Natural killer cell (primary cell): ENCODE results near the gene IFT27. TPM values are rescaled to one million over a fixed set of nuclear protein-coding genes. Genes with fewer than 3 reads are reported as not detected.

Experiments used
- ATAC-seq, 3 donors: fragments of 150-1000 bp in 2 of 3; fragments of 200-7000 bp in 1 of 3; cut with Tn5 transposase; 1 replicate in 1 of 3; 2 replicates in 2 of 3; pipeline ENCODE4 v1.10.0; 2021; ENCODE audit warnings: mild to moderate bottlenecking in 2 of 3, moderate library complexity in 2 of 3
- DNase-seq, 2 donors: peaks; one replicate each; pipeline versions ENCODE4 v3.0.0 to v3.0.0-alpha.2; 2013 to 2021; ENCODE audit warnings: mixed read lengths in 1 of 2
- H3K27ac ChIP-seq: one replicate; pipeline ENCODE4 v1.5.1; 2013; ENCODE audit warnings: mild to moderate bottlenecking, low read length
- H3K27me3 ChIP-seq: one replicate; pipeline ENCODE4 v1.6.1; 2013; ENCODE audit warnings: low read length; ENCODE audit not compliant: control insufficient read depth, insufficient read depth
- H3K36me3 ChIP-seq: one replicate; pipeline ENCODE4 v1.6.1; 2013; ENCODE audit warnings: low read length; ENCODE audit not compliant: control insufficient read depth, insufficient read depth
- H3K4me1 ChIP-seq: one replicate; pipeline ENCODE4 v1.6.1; 2013; ENCODE audit warnings: low read length; ENCODE audit not compliant: control insufficient read depth, insufficient read depth
- H3K4me3 ChIP-seq: one replicate; pipeline ENCODE4 v1.5.1; 2013; ENCODE audit warnings: low read length
- H3K9me3 ChIP-seq: one replicate; pipeline ENCODE4 v1.6.1; 2013; ENCODE audit warnings: low read length; ENCODE audit not compliant: control insufficient read depth, insufficient read depth
- H3K27ac Mint-ChIP-seq, 2 donors: one replicate each; pipeline ENCODE4 v1.8.0; 2022; ENCODE audit warnings: mild to moderate bottlenecking in 2 of 2, mixed read lengths in 2 of 2, moderate library complexity in 1 of 2
- H3K27me3 Mint-ChIP-seq, 2 donors: one replicate each; pipeline ENCODE4 v1.8.0; 2022; ENCODE audit warnings: low read depth in 2 of 2, mixed read lengths in 2 of 2
- H3K36me3 Mint-ChIP-seq: one replicate; pipeline ENCODE4 v1.8.0; 2022; ENCODE audit warnings: mixed read lengths
- H3K4me1 Mint-ChIP-seq, 2 donors: one replicate each; pipeline ENCODE4 v1.8.0; 2022; ENCODE audit warnings: mixed read lengths in 2 of 2
- H3K4me3 Mint-ChIP-seq: one replicate; pipeline ENCODE4 v1.8.0; 2022; ENCODE audit warnings: mild to moderate bottlenecking, moderate library complexity, mixed read lengths
- H3K9me3 Mint-ChIP-seq, 2 donors: one replicate each; pipeline ENCODE4 v1.8.0; 2022; ENCODE audit warnings: mixed read lengths in 2 of 2
- CTCF ChIP-seq: fragments of 200-600 bp; IDR thresholded peaks from one replicate; pipeline ENCODE4 v1.8.0; 2022; ENCODE audit warnings: antibody characterized with exemption
- WGBS: methylation state at CpG from one replicate; pipeline ENCODE4 v1.1.7; 2013; ENCODE audit warnings: missing lambda C conversion rate; ENCODE audit not compliant: insufficient coverage; 5-methylcytosine and 5-hydroxymethylcytosine counted together
- intact Hi-C: fragments of 100-400 bp; cut with micrococcal nuclease; formaldehyde crosslinking; loops from one replicate; pipeline ENCODE4 v1.14.2; 2022
- total RNA-seq, 4 donors: library from RNA; stranded (reverse); fragments of 120-200 nt in 1 of 4; gene quantifications; one replicate each; pipeline versions ENCODE4 v1.2.3 to v1.2.4, GENCODE V29; 2013 to 2022

The IFT27 gene
- total RNA-seq, 3 donors from 2014 or later (not counting 1 experiment from before 2014, with no cell fraction given), result 16.5 to 30.1 (median 27.1) TPM

GRCh38 chr22:36734171-36735058 is 41.5 kb downstream of the IFT27 start:
- Histone ChIP-seq H3K4me3 (no peak overlapping the region), H3K27ac (no peak overlapping the region), H3K9me3 (no peaks in the 10 kb centered on the region), H3K36me3 (no peaks in the 10 kb centered on the region), H3K4me1 (peaks cover 8% of the 10 kb centered on the region), H3K27me3 (peaks cover 5% of the 10 kb centered on the region)
- 21% methylated on average over 10 of the region's 10 CpGs for WGBS
- H3K27me3 Mint-ChIP-seq, result peaks cover 35 to 44% of the 10 kb centered on the region in 2 donors
- no peak for TF ChIP-seq CTCF
- no peaks in the 10 kb centered on the region for H3K9me3 Mint-ChIP-seq
- DNase-seq (no peak), ATAC-seq (no peak)
- H3K36me3 Mint-ChIP-seq, result no peaks in the 10 kb centered on the region
- intact Hi-C loops, result no loop called here
- no peak overlapping the region for H3K4me3 Mint-ChIP-seq
- no peak overlapping the region for H3K27ac Mint-ChIP-seq
- H3K4me1 Mint-ChIP-seq, result no peaks in the 10 kb centered on the region

- intact Hi-C loops, result no loop called here
- H3K9me3 Mint-ChIP-seq, result no peaks in the 10 kb centered on the region
- no peaks in the 10 kb centered on the region for H3K36me3 Mint-ChIP-seq
- Histone ChIP-seq H3K27me3 (peaks cover 5% of the 10 kb centered on the region), H3K36me3 (no peaks in the 10 kb centered on the region), H3K4me3 (no peak overlapping the region), H3K9me3 (no peaks in the 10 kb centered on the region), H3K4me1 (peaks cover 8% of the 10 kb centered on the region), H3K27ac (no peak overlapping the region)
- TF ChIP-seq CTCF, result no peak
- DNase-seq, result no peak
- H3K27ac Mint-ChIP-seq, result no peak overlapping the region
- 86% methylated on average over 3 of the region's 3 CpGs for WGBS
- no peak overlapping the region for H3K4me3 Mint-ChIP-seq
- H3K27me3 Mint-ChIP-seq, result peaks cover 30 to 44% of the 10 kb centered on the region in 2 donors
- ATAC-seq, result no peak
- H3K4me1 Mint-ChIP-seq, result no peaks in the 10 kb centered on the region
These were observed 42.6 kb downstream of the IFT27 start for GRCh38 chr22:36733271-36733670.

- DNase-seq (no peak), ATAC-seq (no peak)
- H3K36me3 Mint-ChIP-seq, result no peaks in the 10 kb centered on the region
- Histone ChIP-seq H3K27me3 (peaks cover 5% of the 10 kb centered on the region), H3K9me3 (no peaks in the 10 kb centered on the region), H3K36me3 (no peaks in the 10 kb centered on the region), H3K4me1 (peaks cover 8% of the 10 kb centered on the region), H3K4me3 (no peak overlapping the region), H3K27ac (no peak overlapping the region)
- H3K27me3 Mint-ChIP-seq, result peaks cover 28 to 42% of the 10 kb centered on the region in 2 donors
- no peak overlapping the region for H3K4me3 Mint-ChIP-seq
- no peak for TF ChIP-seq CTCF
- intact Hi-C loops, result no loop called here
- H3K27ac Mint-ChIP-seq, result no peak overlapping the region
- H3K4me1 Mint-ChIP-seq, result no peaks in the 10 kb centered on the region
- no peaks in the 10 kb centered on the region for H3K9me3 Mint-ChIP-seq
- WGBS, result 88% methylated on average over 1 of the region's 1 CpG
These were observed 43.3 kb downstream of the IFT27 start for GRCh38 chr22:36732609-36733008.
